ENCODE measurements around the gene IFITM5.

DNA sequence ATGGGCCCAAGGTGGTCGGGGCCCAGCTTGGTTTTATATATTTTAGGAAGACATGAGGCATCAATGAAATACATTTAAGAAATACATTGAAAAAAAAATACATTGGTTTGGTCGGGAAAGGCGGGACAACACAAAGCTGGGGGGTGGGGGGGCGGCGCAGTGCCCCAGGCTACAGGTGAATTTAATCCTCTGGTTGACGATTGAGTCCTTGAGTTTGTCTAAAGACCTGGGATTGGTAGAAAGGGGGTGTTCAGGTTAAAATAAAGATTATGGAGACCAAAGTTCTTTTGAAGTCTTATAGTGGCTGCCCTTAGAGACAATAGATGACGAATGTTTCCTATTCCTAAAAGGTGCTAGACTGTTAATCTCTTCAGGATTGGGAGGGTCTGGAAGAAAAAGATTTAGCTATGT, 17.6 kb upstream of the IFITM5 start:
- TF ChIP-seq, protein P1, sequence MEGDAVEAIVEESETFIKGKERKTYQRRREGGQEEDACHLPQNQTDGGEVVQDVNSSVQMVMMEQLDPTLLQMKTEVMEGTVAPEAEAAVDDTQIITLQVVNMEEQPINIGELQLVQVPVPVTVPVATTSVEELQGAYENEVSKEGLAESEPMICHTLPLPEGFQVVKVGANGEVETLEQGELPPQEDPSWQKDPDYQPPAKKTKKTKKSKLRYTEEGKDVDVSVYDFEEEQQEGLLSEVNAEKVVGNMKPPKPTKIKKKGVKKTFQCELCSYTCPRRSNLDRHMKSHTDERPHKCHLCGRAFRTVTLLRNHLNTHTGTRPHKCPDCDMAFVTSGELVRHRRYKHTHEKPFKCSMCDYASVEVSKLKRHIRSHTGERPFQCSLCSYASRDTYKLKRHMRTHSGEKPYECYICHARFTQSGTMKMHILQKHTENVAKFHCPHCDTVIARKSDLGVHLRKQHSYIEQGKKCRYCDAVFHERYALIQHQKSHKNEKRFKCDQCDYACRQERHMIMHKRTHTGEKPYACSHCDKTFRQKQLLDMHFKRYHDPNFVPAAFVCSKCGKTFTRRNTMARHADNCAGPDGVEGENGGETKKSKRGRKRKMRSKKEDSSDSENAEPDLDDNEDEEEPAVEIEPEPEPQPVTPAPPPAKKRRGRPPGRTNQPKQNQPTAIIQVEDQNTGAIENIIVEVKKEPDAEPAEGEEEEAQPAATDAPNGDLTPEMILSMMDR (IDR thresholded peaks at IDR 0.05): no peak
- no peak for TF ChIP-seq POLR2A (IDR thresholded peaks at IDR 0.05)

All from thyroid gland (tissue), 4 donors.